Endodermal cell (in vitro differentiated cells): ENCODE data around the gene LONRF2. TPM values are rescaled to one million over a fixed set of nuclear protein-coding genes. Genes with fewer than 3 reads are reported as not detected.

Experiments
- DNase-seq: peaks from one replicate; pipeline ENCODE4 v3.0.0-alpha.2; 2017
- H3K27ac ChIP-seq: 2 replicates; pipeline ENCODE4 v1.5.1; 2013; ENCODE audit warnings: mild to moderate bottlenecking, low read depth, low read length, moderate library complexity
- H3K27me3 ChIP-seq: 2 replicates; pipeline ENCODE4 v1.6.1; 2013; ENCODE audit warnings: mild to moderate bottlenecking, low read length, moderate library complexity; ENCODE audit not compliant: insufficient read depth, control insufficient read depth, poor library complexity, severe bottlenecking
- H3K36me3 ChIP-seq: 2 replicates; pipeline ENCODE4 v1.7.0; 2013; ENCODE audit warnings: mild to moderate bottlenecking, low read length, moderate library complexity; ENCODE audit not compliant: control insufficient read depth, insufficient read depth
- H3K4me1 ChIP-seq: one replicate; pipeline ENCODE4 v1.7.0; 2013; ENCODE audit warnings: low read length; ENCODE audit not compliant: control insufficient read depth, insufficient read depth
- H3K4me3 ChIP-seq: 2 replicates; pipeline ENCODE4 v1.5.1; 2013; ENCODE audit warnings: mild to moderate bottlenecking, low read length, moderate library complexity
- H3K9ac ChIP-seq: 2 replicates; pipeline ENCODE4 v1.6.1; 2013; ENCODE audit warnings: mild to moderate bottlenecking, low read length, moderate library complexity; ENCODE audit not compliant: poor library complexity, severe bottlenecking; ENCODE audit errors: extremely low read depth
- H3K9me3 ChIP-seq: 2 replicates; pipeline ENCODE4 v1.6.1; 2013; ENCODE audit warnings: mild to moderate bottlenecking, low read length, moderate library complexity; ENCODE audit not compliant: control insufficient read depth
- H3K27ac Mint-ChIP-seq: 2 replicates; pipeline ENCODE4 v1.8.0; 2020; ENCODE audit warnings: mixed read lengths
- H3K27me3 Mint-ChIP-seq: 2 replicates; pipeline ENCODE4 v1.8.0; 2021; ENCODE audit warnings: mild to moderate bottlenecking, mixed read lengths; ENCODE audit not compliant: insufficient read depth
- H3K36me3 Mint-ChIP-seq: 2 replicates; pipeline ENCODE4 v1.8.0; 2020; ENCODE audit warnings: low read depth, mixed read lengths
- H3K4me1 Mint-ChIP-seq: 2 replicates; pipeline ENCODE4 v1.8.0; 2020; ENCODE audit warnings: mixed read lengths
- H3K4me3 Mint-ChIP-seq: 2 replicates; pipeline ENCODE4 v1.8.0; 2020; ENCODE audit warnings: mild to moderate bottlenecking, moderate library complexity, mixed read lengths
- H3K9me3 Mint-ChIP-seq: 2 replicates; pipeline ENCODE4 v1.8.0; 2020; ENCODE audit warnings: mild to moderate bottlenecking, mixed read lengths
- WGBS, 2 experiments: methylation state at CpG; one replicate each; pipeline versions ENCODE4 v1.1.5 to v1.1.7; 2013; ENCODE audit warnings: missing lambda C conversion rate in 2 of 2, mixed read lengths in 1 of 2; ENCODE audit not compliant: insufficient coverage in 1 of 2, insufficient read length in 1 of 2; 5-methylcytosine and 5-hydroxymethylcytosine counted together
- total RNA-seq, 2 donors: library from RNA; stranded (reverse); fragmentation: NEBNext Ultra II Directional in 1 of 2; extraction: Animal tissue kit (Norgen Biotek cat#: 25700) in 1 of 2; gene quantifications; 2 replicates in 1 of 2; 3 replicates in 1 of 2; pipeline ENCODE4 v1.2.1, GENCODE V29; 2021
- TF ChIP-seq, protein P1 (sequence below): fragments of 200-600 bp; sonication (generic); conservative IDR thresholded peaks from 2 replicates; pipeline ENCODE4 v1.5.0; 2021; ENCODE audit warnings: antibody characterized with exemption, mild to moderate bottlenecking

LONRF2 gene
- total RNA-seq, 2 donors from 2014 or later = 0.40 to 0.71 TPM

DNA sequence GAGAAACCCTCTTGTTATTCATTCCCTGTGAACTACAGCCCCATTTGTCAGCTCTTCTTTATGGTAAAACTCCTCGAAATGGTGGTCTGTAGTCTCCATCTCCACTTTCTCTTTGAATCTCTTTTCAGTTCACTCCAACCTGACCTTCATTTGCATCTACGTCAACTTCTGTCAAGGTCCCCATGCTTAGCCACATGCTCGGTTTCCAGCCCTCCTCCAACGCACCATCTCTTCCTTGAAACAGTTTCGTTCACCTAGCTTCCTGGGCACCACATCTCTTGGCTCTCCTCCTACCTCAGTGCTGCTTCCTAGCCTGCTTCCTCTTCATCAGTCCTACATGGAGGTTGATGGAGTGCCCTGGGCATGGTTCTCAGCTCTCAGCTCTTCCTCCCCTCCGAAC is 98.8 kb downstream of the LONRF2 start:
- TF ChIP-seq, protein P1, sequence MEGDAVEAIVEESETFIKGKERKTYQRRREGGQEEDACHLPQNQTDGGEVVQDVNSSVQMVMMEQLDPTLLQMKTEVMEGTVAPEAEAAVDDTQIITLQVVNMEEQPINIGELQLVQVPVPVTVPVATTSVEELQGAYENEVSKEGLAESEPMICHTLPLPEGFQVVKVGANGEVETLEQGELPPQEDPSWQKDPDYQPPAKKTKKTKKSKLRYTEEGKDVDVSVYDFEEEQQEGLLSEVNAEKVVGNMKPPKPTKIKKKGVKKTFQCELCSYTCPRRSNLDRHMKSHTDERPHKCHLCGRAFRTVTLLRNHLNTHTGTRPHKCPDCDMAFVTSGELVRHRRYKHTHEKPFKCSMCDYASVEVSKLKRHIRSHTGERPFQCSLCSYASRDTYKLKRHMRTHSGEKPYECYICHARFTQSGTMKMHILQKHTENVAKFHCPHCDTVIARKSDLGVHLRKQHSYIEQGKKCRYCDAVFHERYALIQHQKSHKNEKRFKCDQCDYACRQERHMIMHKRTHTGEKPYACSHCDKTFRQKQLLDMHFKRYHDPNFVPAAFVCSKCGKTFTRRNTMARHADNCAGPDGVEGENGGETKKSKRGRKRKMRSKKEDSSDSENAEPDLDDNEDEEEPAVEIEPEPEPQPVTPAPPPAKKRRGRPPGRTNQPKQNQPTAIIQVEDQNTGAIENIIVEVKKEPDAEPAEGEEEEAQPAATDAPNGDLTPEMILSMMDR = no peak
- peaks cover 91% of the 10 kb centered on the region for H3K27me3 ChIP-seq
- H3K4me1 ChIP-seq = no peaks in the 10 kb centered on the region
- Mint-ChIP-seq H3K4me3 (no peak overlapping the region), H3K27ac (no peak overlapping the region), H3K27me3 (peaks cover 68% of the 10 kb centered on the region), H3K4me1 (no peaks in the 10 kb centered on the region), H3K36me3 (no peaks in the 10 kb centered on the region), H3K9me3 (no peaks in the 10 kb centered on the region)
- H3K27ac ChIP-seq = no peak overlapping the region
- no peak overlapping the region for H3K4me3 ChIP-seq
- H3K9ac ChIP-seq = no peak overlapping the region
- DNase-seq = no peak
- WGBS, 2 experiments = 84 to 93% methylated on average over 4 to 6 of the region's 6 CpGs
- no peaks in the 10 kb centered on the region for H3K9me3 ChIP-seq
- no peaks in the 10 kb centered on the region for H3K36me3 ChIP-seq

Other genes with a start within 250 kb of the LONRF2 start
- under 1 TPM; 0.62 to 0.73 TPM for gene AFF3, start 179.9 kb downstream of the LONRF2 start, total RNA-seq
- 10 to 100 TPM; 17.6 to 18.5 TPM for gene CHST10, start 95.2 kb upstream of the LONRF2 start, total RNA-seq
- not detected for gene NMS, start 148.0 kb upstream of the LONRF2 start, total RNA-seq
- 10 to 100 TPM; 40.3 to 46.1 TPM for gene PDCL3, start 240.5 kb upstream of the LONRF2 start, total RNA-seq